Activated T-helper 1 cell treated with Interleukin-2 at 50 U/mL for 16 hours (primary cell): ENCODE data around the gene GRHL1.

Source experiments
- DNase-seq: peaks from one replicate; pipeline ENCODE4 v3.0.0-alpha.2; 2020; ENCODE audit warnings: low read depth

The GRHL1 gene

GRCh38 chr2:9994462-9994861, 43.0 kb downstream of the GRHL1 start:
- no peak for DNase-seq

- DNase-seq, result no peak
Observed at GRCh38 chr2:9995059-9995458, 43.6 kb downstream of the GRHL1 start.

- DNase-seq, result no peak
Observed at GRCh38 chr2:9996321-9996720, 44.8 kb downstream of the GRHL1 start.

GRCh38 chr2:9997936-9998335, 46.4 kb downstream of the GRHL1 start:
- DNase-seq, result no peak

- DNase-seq, result no peak
Observed at GRCh38 chr2:9998916-9999654, 47.6 kb downstream of the GRHL1 start.

- no peak for DNase-seq
Observed at GRCh38 chr2:9999693-10000092, 48.2 kb downstream of the GRHL1 start.

GRCh38 chr2:10000541-10000940, 49.0 kb downstream of the GRHL1 start:
- DNase-seq, result no peak

GRCh38 chr2:10001586-10001985, 50.1 kb downstream of the GRHL1 start:
- DNase-seq, result no peak

GRCh38 chr2:10002109-10002508, 50.6 kb downstream of the GRHL1 start:
- no peak for DNase-seq

GRCh38 chr2:10002681-10003080, 51.2 kb downstream of the GRHL1 start:
- DNase-seq, result no peak

- DNase-seq, result no peak
Observed at GRCh38 chr2:10003206-10004125, 52.0 kb downstream of the GRHL1 start.

- DNase-seq, result no peak
Observed at GRCh38 chr2:10004401-10004800, 52.9 kb downstream of the GRHL1 start.

- no peak for DNase-seq
Observed at GRCh38 chr2:10004836-10005235, 53.3 kb downstream of the GRHL1 start.

- no peak for DNase-seq
Observed at GRCh38 chr2:10005461-10006235, 54.2 kb downstream of the GRHL1 start.

GRCh38 chr2:10006236-10007161, 55.0 kb downstream of the GRHL1 start:
- no peak for DNase-seq

- no peak for DNase-seq
Observed at GRCh38 chr2:10007435-10007834, 55.9 kb downstream of the GRHL1 start.

- DNase-seq, result no peak
Observed at GRCh38 chr2:10007921-10008808, 56.7 kb downstream of the GRHL1 start.

GRCh38 chr2:10008809-10009176, 57.3 kb downstream of the GRHL1 start:
- no peak for DNase-seq

GRCh38 chr2:10009271-10009810, 57.8 kb downstream of the GRHL1 start:
- no peak for DNase-seq
